Loucy (cell line): ENCODE data around the gene IGFL4.

Source experiments
- CTCF ChIP-seq: fragments of 200-600 bp; sonication (generic); conservative IDR thresholded peaks from 2 replicates; pipeline ENCODE4 v1.5.1; 2014; ENCODE audit warnings: mild to moderate bottlenecking, antibody characterized with exemption, low read length
- EZH2phosphoT487 ChIP-seq: fragments of 200-600 bp; IDR thresholded peaks from 2 replicates; pipeline ENCODE4 v1.6.1; 2018; ENCODE audit warnings: antibody characterized with exemption, mild to moderate bottlenecking, moderate library complexity, borderline replicate concordance

DNA sequence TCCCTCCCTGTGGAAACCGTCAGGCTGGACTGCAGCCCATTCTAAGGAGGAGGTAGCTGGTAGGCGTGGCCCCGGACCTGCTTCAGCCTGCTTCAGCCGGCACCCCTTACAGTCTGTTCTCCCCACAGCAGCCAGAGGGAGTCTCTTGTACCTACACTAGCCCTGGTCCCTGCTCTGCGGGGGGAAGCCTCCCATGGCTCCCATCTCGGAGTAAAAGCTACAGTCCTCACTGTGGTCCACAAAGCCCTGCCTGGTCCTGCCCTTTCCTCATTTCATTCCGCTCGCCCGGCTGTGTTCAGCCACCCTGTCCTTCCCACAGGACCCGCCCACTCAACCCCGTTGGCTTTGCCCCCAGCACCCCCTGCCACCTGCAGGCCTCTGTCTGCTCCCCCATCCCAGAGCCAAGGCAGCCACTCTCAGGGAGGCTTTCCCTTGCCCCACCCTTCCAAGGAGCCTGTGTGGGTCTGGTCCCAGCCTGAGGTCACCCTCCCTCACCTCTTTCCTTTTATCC, 19.2 kb downstream of the IGFL4 start:
- TF ChIP-seq CTCF = no peak
- TF ChIP-seq EZH2phosphoT487 = no peak
